ENCODE results near the gene PCED1B. TPM values are rescaled to one million over a fixed set of nuclear protein-coding genes. Genes with fewer than 3 reads are reported as not detected.

PCED1B gene
- total RNA-seq, 2 experiments from 2014 or later = 133 to 136 TPM

DNA sequence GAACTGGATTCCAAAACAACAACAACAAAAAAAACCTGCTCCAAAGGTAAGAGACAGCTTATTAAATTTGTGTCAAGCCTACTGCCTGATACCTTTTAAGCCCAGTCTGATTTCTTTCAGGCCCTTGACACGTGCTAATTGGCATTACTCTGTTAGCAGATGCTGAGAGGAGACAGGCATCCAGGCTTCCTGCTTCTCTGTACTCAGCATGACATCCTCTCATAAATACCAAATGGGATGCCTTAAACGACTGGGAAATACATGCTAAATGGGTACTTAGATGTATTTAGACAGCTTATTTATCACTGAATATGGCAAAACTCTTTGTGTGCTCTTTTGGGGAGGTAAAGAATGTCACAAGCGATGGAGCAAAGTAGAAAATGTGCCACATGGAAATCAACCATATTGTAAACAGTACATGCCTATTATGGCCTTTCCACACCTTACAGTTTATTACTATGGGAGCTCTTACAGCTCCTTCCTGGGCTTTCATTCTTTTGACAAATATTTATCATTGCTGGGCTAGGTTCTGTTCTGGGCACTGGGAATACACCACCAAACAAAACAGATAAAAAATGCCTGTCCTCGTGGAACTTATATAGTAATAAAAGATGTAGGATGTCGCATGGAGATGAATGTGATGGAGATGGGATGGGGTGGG lies 11.5 kb upstream of the PCED1B start:
- Mint-ChIP-seq H3K27ac (peak overlapping the region; percentile 54), H3K27me3 (no peaks in the 10 kb centered on the region), H3K9me3 (no peaks in the 10 kb centered on the region), H3K4me1 (ENCODE audit: low read depth) (peaks cover 17% of the 10 kb centered on the region), H3K36me3 (no peaks in the 10 kb centered on the region), H3K4me3 (no peak overlapping the region)
- no peak for DNase-seq
- CTCF ChIA-PET = interaction anchor here (1.5 to 5.9 kb wide), 4 partner anchors 12 to 330 kb away, joined by 3 to 56 read pairs (median 28); partner anchors contain the start of genes AMIGO2 and PCED1B
- POLR2A ChIA-PET = interaction anchor here (0.6 kb wide), 2 partner anchors 129 to 506 kb away, joined by 3 read pairs; no protein-coding TSS in a partner anchor
- intact Hi-C loops (cut with micrococcal nuclease) = loop anchor here (1.0 kb wide), 1 partner anchor 16 kb away; no protein-coding TSS in a partner anchor

DNA sequence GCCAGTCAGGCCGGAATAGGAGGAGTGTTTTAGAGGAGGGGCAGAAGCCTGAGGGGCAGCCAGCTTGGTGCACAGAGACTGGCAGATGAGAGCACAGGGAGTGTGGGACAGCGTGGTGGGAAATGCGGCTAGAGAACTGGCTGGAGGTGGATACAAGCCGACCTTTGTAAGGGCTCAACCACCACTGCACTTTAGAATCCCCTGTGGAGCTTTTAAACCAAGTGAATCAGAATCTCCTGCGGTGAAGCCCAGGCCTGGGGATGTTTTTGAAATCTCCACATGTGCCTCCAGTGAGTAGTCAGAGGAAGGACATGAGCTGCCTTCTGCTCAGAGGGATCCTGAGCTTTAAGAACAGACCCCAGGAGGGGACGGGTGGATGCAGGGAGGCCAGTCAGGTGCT lies 10.9 kb upstream of the PCED1B start:
- no peak for DNase-seq
- no peak overlapping the region for H3K27ac Mint-ChIP-seq
- intact Hi-C loops (cut with micrococcal nuclease) = no loop called here
- ChIA-PET POLR2A (interaction anchor here (0.6 to 0.8 kb wide), 3 partner anchors 78 to 506 kb away, joined by 3 read pairs; no protein-coding TSS in a partner anchor), CTCF (interaction anchor here (1.0 to 5.9 kb wide), 7 partner anchors 11 to 329 kb away, joined by 3 to 56 read pairs (median 15); partner anchors contain the start of genes AMIGO2 and PCED1B)
- no peaks in the 10 kb centered on the region for H3K27me3 Mint-ChIP-seq
- no peaks in the 10 kb centered on the region for H3K36me3 Mint-ChIP-seq
- no peak overlapping the region for H3K4me3 Mint-ChIP-seq
- no peaks in the 10 kb centered on the region for H3K9me3 Mint-ChIP-seq
- peaks cover 17% of the 10 kb centered on the region for H3K4me1 Mint-ChIP-seq (ENCODE audit: low read depth)

DNA sequence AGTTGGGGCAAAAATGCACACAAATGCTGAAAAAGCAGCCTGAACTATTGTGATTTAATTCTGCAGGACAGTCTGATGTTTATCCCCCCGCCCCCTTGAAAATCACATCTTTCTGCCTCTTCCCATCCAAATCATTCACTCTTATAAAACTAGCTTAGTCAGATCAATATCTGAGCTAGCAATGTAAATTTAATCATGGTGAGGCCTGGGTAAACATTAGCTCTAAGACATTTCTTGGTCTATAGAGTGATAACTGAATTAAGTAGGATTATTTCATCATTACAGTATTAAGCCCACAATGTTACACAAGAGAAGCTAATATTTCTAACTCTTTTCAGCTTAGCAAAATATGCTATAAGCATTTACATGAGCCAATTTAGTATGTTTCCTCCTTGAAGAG lies 9.1 kb upstream of the PCED1B start:
- intact Hi-C loops (cut with micrococcal nuclease) = no loop called here
- DNase-seq = no peak
- H3K4me3 Mint-ChIP-seq = no peak overlapping the region
- H3K36me3 Mint-ChIP-seq = no peaks in the 10 kb centered on the region
- ChIA-PET POLR2A (interaction anchor here (0.6 to 0.7 kb wide), 2 partner anchors 158 to 237 kb away, joined by 3 read pairs; no protein-coding TSS in a partner anchor), CTCF (interaction anchor here (0.6 to 5.9 kb wide), 27 partner anchors 9 to 945 kb away, joined by 3 to 56 read pairs (median 4); partner anchors contain the start of genes AMIGO2 and PCED1B)
- H3K27me3 Mint-ChIP-seq = no peaks in the 10 kb centered on the region
- H3K27ac Mint-ChIP-seq = no peak overlapping the region
- peaks cover 17% of the 10 kb centered on the region for H3K4me1 Mint-ChIP-seq (ENCODE audit: low read depth)
- H3K9me3 Mint-ChIP-seq = no peaks in the 10 kb centered on the region

DNA sequence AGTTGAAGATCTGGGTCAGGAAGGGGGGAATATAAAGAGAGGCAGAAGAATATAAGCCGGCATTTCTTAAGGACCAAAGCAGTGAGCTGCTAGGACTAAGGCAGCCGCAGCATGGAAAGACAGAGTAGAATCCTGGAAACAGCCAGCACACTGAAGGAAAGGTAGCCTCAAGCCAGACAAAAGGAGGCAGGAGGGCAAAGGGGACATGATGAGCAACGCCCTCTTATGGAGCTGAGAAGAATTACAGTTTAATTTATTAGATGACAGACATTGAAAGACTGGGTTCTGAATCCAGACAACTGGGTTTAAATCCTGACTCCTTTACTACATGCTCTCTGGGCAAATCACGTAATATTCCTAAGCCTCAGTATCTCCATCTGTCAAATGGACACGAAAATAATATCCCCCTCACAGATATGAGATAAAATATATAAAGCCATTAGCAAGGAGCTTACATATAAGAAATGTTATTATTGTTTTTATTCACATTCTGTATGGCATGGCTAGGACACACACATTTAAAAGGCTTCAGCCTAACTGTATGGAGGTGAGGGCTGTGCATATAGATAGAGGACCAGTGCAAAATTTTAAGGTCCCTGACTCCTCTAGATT lies 8.1 kb upstream of the PCED1B start:
- intact Hi-C loops (cut with micrococcal nuclease) = loop anchor here (1.0 kb wide), 1 partner anchor 39 kb away; no protein-coding TSS in a partner anchor
- DNase-seq = no peak
- Mint-ChIP-seq H3K9me3 (no peaks in the 10 kb centered on the region), H3K36me3 (peaks cover 5% of the 10 kb centered on the region), H3K27me3 (no peaks in the 10 kb centered on the region), H3K27ac (no peak overlapping the region), H3K4me3 (no peak overlapping the region), H3K4me1 (ENCODE audit: low read depth) (peaks cover 21% of the 10 kb centered on the region)
- ChIA-PET POLR2A (interaction anchor here (0.8 kb wide), 1 partner anchor 9 kb away, joined by 3 read pairs; the partner anchor contains the start of gene AMIGO2), CTCF (interaction anchor here (0.7 to 5.9 kb wide), 34 partner anchors 8 to 883 kb away, joined by 3 to 56 read pairs (median 3); partner anchors contain the start of genes AMIGO2 and PCED1B)

DNA sequence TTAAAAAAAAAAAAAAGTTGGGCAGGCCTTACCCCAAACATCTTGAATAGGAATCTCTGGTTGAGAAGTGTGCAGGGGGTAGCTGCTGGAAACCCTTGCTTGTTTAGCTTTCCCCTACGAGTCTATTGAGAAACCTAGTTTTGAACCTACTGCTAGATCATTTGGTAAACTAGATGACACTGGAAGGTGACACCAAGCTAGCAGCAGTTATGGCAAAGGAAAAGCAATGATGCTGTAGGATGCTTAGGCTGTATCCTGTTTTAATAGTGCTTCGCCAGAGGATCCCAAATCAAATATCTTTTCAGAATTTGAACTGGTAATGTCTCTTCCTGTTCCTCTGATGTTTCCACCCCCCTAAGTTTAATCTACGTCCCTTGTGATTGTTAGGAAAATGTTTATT lies 5.5 kb upstream of the PCED1B start:
- H3K4me3 Mint-ChIP-seq = no peak overlapping the region
- intact Hi-C loops (cut with micrococcal nuclease) = no loop called here
- DNase-seq = no peak
- no peaks in the 10 kb centered on the region for H3K9me3 Mint-ChIP-seq
- peaks cover 12% of the 10 kb centered on the region for H3K36me3 Mint-ChIP-seq
- ChIA-PET CTCF (interaction anchor here (0.7 to 5.4 kb wide), 7 partner anchors 8 to 613 kb away, joined by 3 to 34 read pairs (median 4); no protein-coding TSS in a partner anchor), POLR2A (no interaction called here)
- H3K27me3 Mint-ChIP-seq = no peaks in the 10 kb centered on the region
- peaks cover 30% of the 10 kb centered on the region for H3K4me1 Mint-ChIP-seq (ENCODE audit: low read depth)
- H3K27ac Mint-ChIP-seq = no peak overlapping the region

DNA sequence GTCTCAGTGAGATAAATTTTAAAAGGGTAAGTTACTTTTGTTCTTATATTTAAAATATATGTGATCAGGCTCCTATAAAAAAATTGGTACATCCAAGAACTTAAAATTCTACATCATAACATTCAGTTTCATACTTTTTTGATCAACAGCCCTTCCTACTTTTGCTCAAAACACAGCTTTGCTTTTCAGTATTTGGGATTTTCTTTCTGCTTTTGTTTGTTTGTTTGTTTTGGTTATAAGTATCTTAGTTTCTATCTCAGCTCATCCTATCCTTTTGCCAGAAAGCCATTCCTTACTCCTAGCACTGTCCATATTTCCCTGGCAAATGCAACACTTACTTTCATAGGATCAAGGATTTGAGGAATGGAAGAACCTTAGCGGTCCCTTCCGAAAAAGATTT lies 4.7 kb upstream of the PCED1B start:
- H3K9me3 Mint-ChIP-seq = no peaks in the 10 kb centered on the region
- H3K4me1 Mint-ChIP-seq (ENCODE audit: low read depth) = peaks cover 33% of the 10 kb centered on the region
- POLR2A ChIA-PET = no interaction called here
- H3K36me3 Mint-ChIP-seq = peaks cover 12% of the 10 kb centered on the region
- CTCF ChIA-PET = interaction anchor here (1.3 to 5.4 kb wide), 3 partner anchors 54 to 612 kb away, joined by 4 to 34 read pairs (median 5); no protein-coding TSS in a partner anchor
- no peak overlapping the region for H3K27ac Mint-ChIP-seq
- no peaks in the 10 kb centered on the region for H3K27me3 Mint-ChIP-seq
- H3K4me3 Mint-ChIP-seq = no peak overlapping the region
- intact Hi-C loops (cut with micrococcal nuclease) = no loop called here
- no peak for DNase-seq

DNA sequence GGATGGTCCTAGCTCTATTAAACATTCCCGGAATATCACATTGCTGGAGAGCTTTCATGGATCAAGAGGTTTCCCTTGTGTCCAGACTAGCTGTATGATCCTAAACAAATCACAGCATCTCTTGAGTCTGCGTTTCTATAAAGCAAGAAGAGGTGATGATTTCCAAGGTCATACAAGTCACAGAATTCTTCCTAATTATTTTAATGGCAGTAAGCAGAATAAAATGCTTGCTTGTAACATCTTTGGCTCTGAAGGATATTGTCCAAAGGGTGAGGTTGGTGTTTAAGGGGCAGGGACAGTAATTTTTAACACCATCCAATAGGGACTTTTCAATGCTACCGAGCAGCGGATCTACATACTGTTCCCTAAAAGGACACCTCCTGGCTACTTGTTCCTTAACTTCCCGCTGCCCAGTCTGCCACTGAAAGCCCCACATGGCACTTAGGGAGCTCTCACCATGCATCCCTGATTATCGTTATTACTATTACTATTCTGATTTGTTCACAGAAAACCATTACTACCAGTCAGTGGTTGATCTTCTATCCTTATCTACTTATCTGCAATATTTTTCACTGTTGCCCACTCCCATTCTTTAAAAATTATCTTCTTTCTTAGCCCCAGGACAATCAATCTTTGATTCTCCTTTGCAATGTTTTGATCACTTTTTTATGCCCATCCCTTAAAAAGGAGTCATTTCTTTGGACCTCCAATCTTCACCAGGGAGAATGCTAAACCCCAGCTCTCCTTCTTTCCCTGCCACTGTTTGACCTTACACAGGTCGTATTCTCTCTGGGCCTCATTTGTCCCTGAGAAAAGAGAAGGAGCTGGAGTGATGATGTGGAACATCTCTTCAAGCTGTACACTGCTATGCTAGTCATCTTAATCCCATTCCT lies 4.0 kb upstream of the PCED1B start:
- CTCF ChIA-PET = interaction anchor here (5.4 kb wide), 1 partner anchor 322 kb away, joined by 34 read pairs; no protein-coding TSS in a partner anchor
- intact Hi-C loops (cut with micrococcal nuclease) = no loop called here
- H3K4me3 Mint-ChIP-seq = no peak overlapping the region
- DNase-seq = no peak
- H3K4me1 Mint-ChIP-seq (ENCODE audit: low read depth) = peaks cover 33% of the 10 kb centered on the region
- H3K27me3 Mint-ChIP-seq = no peaks in the 10 kb centered on the region
- H3K36me3 Mint-ChIP-seq = peaks cover 15% of the 10 kb centered on the region
- no peak overlapping the region for H3K27ac Mint-ChIP-seq
- H3K9me3 Mint-ChIP-seq = no peaks in the 10 kb centered on the region
- POLR2A ChIA-PET = no interaction called here

DNA sequence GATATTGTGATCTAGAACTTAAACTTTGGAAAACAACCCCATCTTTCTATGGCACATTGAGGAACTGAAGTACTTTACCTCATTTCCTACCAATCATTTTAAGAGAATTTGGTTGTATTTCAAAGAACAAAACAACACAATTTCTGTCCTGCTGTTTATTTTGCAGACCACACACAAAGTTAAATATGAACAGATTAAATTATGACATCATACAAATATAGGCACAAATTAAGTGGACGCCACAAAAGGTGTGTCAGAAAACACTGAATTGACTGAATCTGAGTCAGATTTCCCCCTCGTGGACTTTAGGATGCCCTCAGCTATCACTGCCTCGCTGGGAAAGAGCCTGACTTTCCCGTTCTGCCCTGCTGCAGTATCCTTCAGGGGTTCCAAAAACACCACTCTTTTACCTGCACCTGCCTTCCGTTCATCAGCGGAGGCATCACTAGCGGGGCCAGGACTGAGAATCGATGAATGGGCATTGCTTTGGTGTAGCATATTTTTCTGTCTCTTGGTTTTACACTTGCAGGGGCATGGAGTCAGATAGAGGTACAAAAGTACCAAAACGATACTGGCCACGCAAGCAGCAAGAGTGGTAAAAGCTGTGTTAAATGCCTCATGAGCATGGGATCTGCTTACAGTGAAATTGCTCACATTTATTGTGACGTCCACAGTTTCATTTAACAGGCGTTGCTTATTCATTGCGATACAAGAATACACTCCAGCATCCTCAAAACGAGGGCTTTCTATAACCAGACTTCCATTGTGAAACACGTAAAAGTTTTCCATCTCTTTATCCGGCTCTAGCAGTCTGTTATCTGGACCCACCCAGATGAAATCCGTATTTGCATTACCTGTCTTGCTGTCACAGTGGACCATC lies 2.0 kb upstream of the PCED1B start:
- CTCF ChIA-PET = interaction anchor here (1.1 to 4.0 kb wide), 6 partner anchors 9 to 320 kb away, joined by 3 to 49 read pairs (median 6); no protein-coding TSS in a partner anchor
- Mint-ChIP-seq H3K27ac (peak overlapping the region; percentile 43), H3K4me3 (peak overlapping the region; percentile 99), H3K27me3 (no peaks in the 10 kb centered on the region), H3K36me3 (peaks cover 15% of the 10 kb centered on the region), H3K9me3 (no peaks in the 10 kb centered on the region), H3K4me1 (ENCODE audit: low read depth) (peaks cover 51% of the 10 kb centered on the region)
- intact Hi-C loops (cut with micrococcal nuclease) = no loop called here
- no peak for DNase-seq
- POLR2A ChIA-PET = interaction anchor here (0.6 to 7.8 kb wide), 4 partner anchors 115 to 342 kb away, joined by 3 to 92 read pairs (median 4); no protein-coding TSS in a partner anchor

DNA sequence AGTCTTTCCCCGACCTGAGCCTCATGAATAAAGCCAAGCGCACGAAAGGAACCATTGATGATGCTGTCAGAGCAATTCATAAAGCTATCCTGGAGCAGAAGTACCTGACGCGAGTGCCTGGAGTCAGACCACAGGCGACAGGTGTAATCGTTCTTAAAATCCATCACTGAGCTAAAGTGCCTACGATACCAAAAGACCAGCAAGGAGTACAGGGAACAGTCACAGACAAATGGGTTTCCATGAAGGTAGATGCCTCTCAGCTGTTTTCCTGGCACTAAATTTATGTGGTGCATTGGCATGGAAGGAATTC lies 1.4 kb upstream of the PCED1B start:
- no peaks in the 10 kb centered on the region for H3K9me3 Mint-ChIP-seq
- H3K4me1 Mint-ChIP-seq (ENCODE audit: low read depth) = peaks cover 57% of the 10 kb centered on the region
- H3K36me3 Mint-ChIP-seq = peaks cover 15% of the 10 kb centered on the region
- ChIA-PET POLR2A (interaction anchor here (0.6 to 7.8 kb wide), 5 partner anchors 114 to 342 kb away, joined by 3 to 92 read pairs (median 3); no protein-coding TSS in a partner anchor), CTCF (interaction anchor here (0.9 to 4.0 kb wide), 11 partner anchors 9 to 559 kb away, joined by 3 to 49 read pairs (median 4); no protein-coding TSS in a partner anchor)
- intact Hi-C loops (cut with micrococcal nuclease) = no loop called here
- peak overlapping the region; percentile 99 for H3K4me3 Mint-ChIP-seq
- H3K27me3 Mint-ChIP-seq = no peaks in the 10 kb centered on the region
- H3K27ac Mint-ChIP-seq = peak overlapping the region; percentile 43
- no peak for DNase-seq

DNA sequence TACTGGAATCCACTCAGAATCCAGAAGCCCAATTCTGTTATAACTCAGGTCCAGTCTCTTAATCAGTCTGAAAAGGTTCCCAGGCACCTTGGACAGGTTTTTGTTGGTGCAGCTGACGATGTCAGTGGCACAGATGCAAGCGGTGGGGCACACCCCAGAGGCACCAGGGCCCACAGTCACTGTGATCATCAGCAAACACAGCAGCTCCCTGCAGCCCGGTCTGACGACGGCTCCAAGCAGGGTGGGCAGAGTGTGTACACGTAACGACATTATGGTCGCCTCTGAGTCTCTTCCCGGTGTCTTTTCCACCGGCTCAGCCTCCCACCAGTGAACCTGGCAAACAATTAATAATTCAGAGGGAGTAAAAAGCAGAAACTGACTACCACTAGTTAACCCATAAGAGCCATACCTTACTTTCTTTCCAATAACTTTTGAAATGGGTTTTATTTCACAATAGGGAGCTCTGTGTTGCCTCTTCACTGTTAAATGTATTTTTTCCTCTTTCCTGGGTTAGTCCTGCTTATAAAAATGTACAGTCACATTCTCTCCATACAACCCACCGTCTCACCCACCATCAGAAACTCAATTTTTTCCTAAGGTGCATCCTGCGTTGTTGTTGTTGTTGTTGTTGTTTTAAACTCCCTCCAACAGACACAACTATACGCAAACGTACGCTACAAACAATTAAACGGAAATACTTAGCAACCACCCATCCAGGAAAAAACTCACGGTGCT lies 521 bp upstream of the PCED1B start:
- H3K9me3 Mint-ChIP-seq = no peaks in the 10 kb centered on the region
- no peaks in the 10 kb centered on the region for H3K27me3 Mint-ChIP-seq
- intact Hi-C loops (cut with micrococcal nuclease) = loop anchor here (1.0 kb wide), 2 partner anchors 228 to 318 kb away; no protein-coding TSS in a partner anchor
- ChIA-PET POLR2A (interaction anchor here (0.8 to 7.8 kb wide), 9 partner anchors 115 to 341 kb away, joined by 3 to 92 read pairs (median 5); no protein-coding TSS in a partner anchor), CTCF (interaction anchor here (0.9 to 4.0 kb wide), 22 partner anchors 10 to 592 kb away, joined by 3 to 49 read pairs (median 4); no protein-coding TSS in a partner anchor)
- peak overlapping the region; percentile 92 for H3K27ac Mint-ChIP-seq
- peaks cover 15% of the 10 kb centered on the region for H3K36me3 Mint-ChIP-seq
- H3K4me3 Mint-ChIP-seq = peak overlapping the region; percentile 99
- H3K4me1 Mint-ChIP-seq (ENCODE audit: low read depth) = peaks cover 66% of the 10 kb centered on the region
- peak; percentile 57 for DNase-seq

Measured in activated CD4-positive, alpha-beta memory T cell treated with anti-CD3 and anti-CD28 coated beads for 36 hours (primary cell).